Stimulated activated effector memory CD8-positive, alpha-beta T cell treated with anti-CD3 and anti-CD28 coated beads, Interleukin-12 subunit alpha, Interleukin-12 subunit beta, amount 100 ng/mL, for 72 hours (primary cell): Measurements from ENCODE around the gene KIF22.

Source experiments
- ATAC-seq: fragments of 150-1000 bp; cut with Tn5 transposase; 2 replicates; pipeline ENCODE4 v1.10.0; 2021
- DNase-seq, 2 donors: peaks; one replicate each; pipeline ENCODE4 v3.0.0; 2021 to 2022; ENCODE audit warnings: low spot score in 2 of 2
- H3K27ac Mint-ChIP-seq: one replicate; pipeline ENCODE4 v1.8.0; 2022; ENCODE audit warnings: mild to moderate bottlenecking, mixed read lengths
- H3K36me3 Mint-ChIP-seq: one replicate; pipeline ENCODE4 v1.8.0; 2022; ENCODE audit warnings: mild to moderate bottlenecking, mixed read lengths
- H3K4me1 Mint-ChIP-seq: one replicate; pipeline ENCODE4 v1.8.0; 2022; ENCODE audit warnings: mixed read lengths
- H3K4me3 Mint-ChIP-seq: one replicate; pipeline ENCODE4 v1.8.0; 2022; ENCODE audit warnings: mild to moderate bottlenecking, mixed read lengths
- H3K9me3 Mint-ChIP-seq: one replicate; pipeline ENCODE4 v1.8.0; 2022; ENCODE audit warnings: mixed read lengths

KIF22 gene

DNA sequence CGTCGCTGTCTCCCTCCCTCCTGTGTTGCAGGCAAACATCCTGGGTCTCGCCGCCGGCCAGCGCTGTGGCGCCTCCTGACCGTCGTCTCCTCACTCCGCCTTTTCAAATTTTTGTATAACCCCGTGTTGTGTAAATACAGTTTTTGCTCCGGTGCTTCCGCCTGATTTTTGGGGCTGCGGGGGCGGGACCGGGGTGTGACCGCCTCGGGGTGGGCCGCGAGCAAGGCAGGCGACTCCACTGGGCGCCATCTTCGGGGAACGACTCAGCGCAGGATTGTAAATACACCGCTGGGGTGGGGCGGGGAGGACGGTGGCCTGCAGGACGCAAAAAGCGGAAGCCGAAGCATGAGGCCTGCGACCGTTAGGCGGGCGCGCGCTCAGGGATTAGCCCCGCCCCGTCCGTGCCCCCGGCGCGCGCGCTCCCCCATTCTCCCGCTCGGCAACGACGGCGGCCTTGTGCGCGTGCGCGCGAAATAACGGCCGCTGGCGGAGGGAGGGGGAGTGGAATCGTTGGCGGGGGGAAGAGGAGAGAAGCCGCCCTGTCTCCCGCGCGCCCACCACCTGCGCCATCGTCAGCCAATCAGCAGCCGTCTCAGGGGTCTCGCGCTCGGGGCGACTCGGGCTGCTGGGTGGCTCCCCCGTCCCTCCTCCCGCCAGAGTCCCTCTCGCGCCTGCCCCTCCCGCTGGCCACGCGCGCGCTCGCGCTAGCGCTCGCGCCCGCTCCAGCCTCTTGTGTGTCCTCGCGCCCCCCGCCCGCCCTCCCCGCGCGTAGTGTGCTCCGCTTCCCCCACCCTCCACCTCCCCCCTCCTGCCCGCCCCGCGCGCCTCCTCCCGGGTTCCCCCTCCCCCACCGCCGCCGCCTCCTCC lies 14.9 kb downstream of the KIF22 start:
- ATAC-seq (peak; percentile 80), DNase-seq (peak; percentile 97 to 98)
- Mint-ChIP-seq H3K27ac (peak overlapping the region; percentile 100), H3K9me3 (no peaks in the 10 kb centered on the region), H3K4me1 (peaks cover 55% of the 10 kb centered on the region), H3K4me3 (peak overlapping the region; percentile 97), H3K36me3 (peaks cover 94% of the 10 kb centered on the region)

- H3K4me3 Mint-ChIP-seq: peak within 1 kb of the TSS; percentile 97
- peak within 1 kb of the TSS; percentile 100 for H3K27ac Mint-ChIP-seq
- H3K9me3 Mint-ChIP-seq: no peaks in the 10 kb centered on the region
- peaks cover 94% of the 10 kb centered on the region for H3K36me3 Mint-ChIP-seq
- DNase-seq (peak in 1 of 2 donors; percentile 51), ATAC-seq (no peak)
- H3K4me1 Mint-ChIP-seq: peaks cover 62% of the 10 kb centered on the region
These were observed 15.6 kb downstream of the KIF22 start, which contains the start of gene MAZ for GRCh38 chr16:29806099-29806579. Gene MAZ, plus strand, starts transcription at chr16:29806529. Its CDS starts 173 bp downstream, at chr16:29806702.

- Mint-ChIP-seq H3K4me1 (peaks cover 64% of the 10 kb centered on the region), H3K36me3 (peaks cover 94% of the 10 kb centered on the region), H3K27ac (peak overlapping the region; percentile 91), H3K4me3 (peak overlapping the region; percentile 81), H3K9me3 (no peaks in the 10 kb centered on the region)
- DNase-seq (peak; percentile 23 to 79), ATAC-seq (no peak)
These were observed 16.3 kb downstream of the KIF22 start for GRCh38 chr16:29806641-29807425.

DNA sequence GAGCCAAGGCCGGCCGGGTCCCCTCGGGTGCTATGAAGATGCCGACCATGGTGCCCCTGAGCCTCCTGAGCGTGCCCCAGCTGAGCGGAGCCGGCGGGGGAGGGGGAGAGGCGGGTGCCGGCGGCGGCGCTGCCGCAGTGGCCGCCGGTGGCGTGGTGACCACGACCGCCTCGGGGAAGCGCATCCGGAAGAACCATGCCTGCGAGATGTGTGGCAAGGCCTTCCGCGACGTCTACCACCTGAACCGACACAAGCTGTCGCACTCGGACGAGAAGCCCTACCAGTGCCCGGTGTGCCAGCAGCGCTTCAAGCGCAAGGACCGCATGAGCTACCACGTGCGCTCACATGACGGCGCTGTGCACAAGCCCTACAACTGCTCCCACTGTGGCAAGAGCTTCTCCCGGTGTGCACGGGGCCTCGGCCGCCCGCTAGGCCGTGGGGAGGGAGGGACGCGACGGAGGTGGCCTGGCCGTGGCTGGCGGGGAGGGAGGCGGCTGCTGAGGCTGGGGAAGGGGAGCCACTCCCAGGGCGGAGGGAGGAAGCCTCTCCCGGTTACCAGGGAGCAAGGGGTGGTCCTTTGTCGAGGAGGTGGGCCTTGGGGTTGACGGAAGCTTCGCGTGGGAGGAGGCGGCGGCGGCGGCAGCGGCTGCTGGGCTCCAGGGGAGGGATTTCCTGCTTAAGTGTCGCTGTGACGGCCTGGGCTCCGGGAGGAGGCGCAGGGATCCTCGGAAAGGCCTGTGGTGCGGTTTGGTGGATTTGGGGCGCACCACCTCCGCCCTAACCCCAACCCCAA lies 17.1 kb downstream of the KIF22 start:
- Mint-ChIP-seq H3K4me1 (peaks cover 71% of the 10 kb centered on the region), H3K9me3 (no peaks in the 10 kb centered on the region), H3K27ac (peak overlapping the region; percentile 91), H3K36me3 (peaks cover 91% of the 10 kb centered on the region), H3K4me3 (peak overlapping the region; percentile 81)
- ATAC-seq: peak; percentile 58
- DNase-seq: peak; percentile 83 to 96

GRCh38 chr16:29808219-29808900 lies 17.8 kb downstream of the KIF22 start:
- DNase-seq: peak; percentile 24 to 62
- Mint-ChIP-seq H3K27ac (peak overlapping the region; percentile 91), H3K4me3 (peak overlapping the region; percentile 81), H3K4me1 (peaks cover 75% of the 10 kb centered on the region), H3K9me3 (no peaks in the 10 kb centered on the region), H3K36me3 (peaks cover 84% of the 10 kb centered on the region)
- ATAC-seq: peak; percentile 36

- Mint-ChIP-seq H3K36me3 (peaks cover 76% of the 10 kb centered on the region), H3K4me3 (peak overlapping the region; percentile 81), H3K9me3 (no peaks in the 10 kb centered on the region), H3K27ac (peak overlapping the region; percentile 91), H3K4me1 (peaks cover 72% of the 10 kb centered on the region)
- ATAC-seq (no peak), DNase-seq (peak in 1 of 2 donors; percentile 68)
These were observed 18.6 kb downstream of the KIF22 start for GRCh38 chr16:29809031-29809747.

DNA sequence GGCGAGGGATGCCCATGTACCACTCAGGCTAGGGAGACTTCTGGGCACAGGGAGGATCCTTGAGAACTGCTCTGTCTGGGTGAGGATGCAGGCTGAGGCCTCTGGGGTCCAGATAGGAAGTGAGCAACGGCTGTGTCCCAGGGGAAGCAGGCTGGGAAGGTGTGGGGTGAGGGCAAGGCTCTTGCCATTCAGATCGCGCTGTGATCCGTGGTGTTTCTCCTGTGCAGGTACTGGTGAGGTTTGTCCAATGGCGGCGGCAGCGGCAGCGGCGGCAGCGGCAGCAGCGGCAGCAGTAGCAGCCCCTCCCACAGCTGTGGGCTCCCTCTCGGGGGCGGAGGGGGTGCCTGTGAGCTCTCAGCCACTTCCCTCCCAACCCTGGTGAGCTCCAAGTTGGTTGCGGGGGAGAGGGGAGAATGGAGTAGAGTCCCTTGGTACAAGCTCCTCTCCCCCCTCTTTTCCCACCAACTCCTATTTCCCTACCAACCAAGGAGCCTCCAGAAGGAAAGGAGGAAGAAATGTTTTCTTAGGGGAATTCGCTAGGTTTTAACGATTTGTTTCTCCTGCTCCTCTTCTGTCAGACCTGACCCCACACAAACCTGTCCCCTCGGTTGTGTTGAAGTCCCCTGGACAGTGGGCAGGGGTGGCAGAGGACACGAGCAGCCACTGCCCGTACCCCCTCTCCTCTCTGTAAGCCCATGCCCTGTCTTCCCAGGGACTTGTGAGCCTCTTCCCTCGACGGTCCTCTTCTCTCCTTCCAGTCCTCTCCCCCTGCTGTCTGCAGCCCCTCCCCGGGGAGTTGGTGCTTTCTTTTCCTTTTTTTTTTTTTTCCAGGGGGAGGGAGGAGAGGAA lies 19.5 kb downstream of the KIF22 start:
- ATAC-seq: no peak
- Mint-ChIP-seq H3K36me3 (peaks cover 67% of the 10 kb centered on the region), H3K27ac (peak overlapping the region; percentile 91), H3K4me3 (peak overlapping the region; percentile 81), H3K9me3 (no peaks in the 10 kb centered on the region), H3K4me1 (peaks cover 72% of the 10 kb centered on the region)
- peak; percentile 43 to 77 for DNase-seq

GRCh38 chr16:29810699-29811169 lies 20.2 kb downstream of the KIF22 start:
- H3K4me3 Mint-ChIP-seq: peak overlapping the region; percentile 81
- H3K36me3 Mint-ChIP-seq: peaks cover 66% of the 10 kb centered on the region
- no peaks in the 10 kb centered on the region for H3K9me3 Mint-ChIP-seq
- peak overlapping the region; percentile 91 for H3K27ac Mint-ChIP-seq
- peaks cover 75% of the 10 kb centered on the region for H3K4me1 Mint-ChIP-seq
- DNase-seq (no peak), ATAC-seq (no peak)

- peak overlapping the region; percentile 81 for H3K4me3 Mint-ChIP-seq
- no peaks in the 10 kb centered on the region for H3K9me3 Mint-ChIP-seq
- DNase-seq: peak; percentile 67 to 89
- ATAC-seq: peak; percentile 61
- peaks cover 80% of the 10 kb centered on the region for H3K4me1 Mint-ChIP-seq
- H3K36me3 Mint-ChIP-seq: peaks cover 70% of the 10 kb centered on the region
- H3K27ac Mint-ChIP-seq: peak overlapping the region; percentile 91
These were observed 20.8 kb downstream of the KIF22 start for GRCh38 chr16:29811170-29811895.

- H3K27ac Mint-ChIP-seq: peak within 1 kb of the TSS; percentile 91
- peaks cover 86% of the 10 kb centered on the region for H3K4me1 Mint-ChIP-seq
- H3K36me3 Mint-ChIP-seq: peaks cover 68% of the 10 kb centered on the region
- H3K4me3 Mint-ChIP-seq: peak within 1 kb of the TSS; percentile 81
- no peak for ATAC-seq
- DNase-seq: peak; percentile 31 to 79
- no peaks in the 10 kb centered on the region for H3K9me3 Mint-ChIP-seq
These were observed 21.5 kb downstream of the KIF22 start, which contains the start of gene PRRT2 for GRCh38 chr16:29811896-29812665. Gene PRRT2, plus strand, starts transcription at chr16:29812193. Its CDS starts 862 bp downstream, at chr16:29813055.

- peak overlapping the region; percentile 91 for H3K27ac Mint-ChIP-seq
- peaks cover 87% of the 10 kb centered on the region for H3K4me1 Mint-ChIP-seq
- peaks cover 68% of the 10 kb centered on the region for H3K36me3 Mint-ChIP-seq
These were observed 22.4 kb downstream of the KIF22 start for GRCh38 chr16:29812754-29813643.

More at GRCh38 chr16:29812754-29813643, 22.4 kb downstream of the KIF22 start:
- ATAC-seq: no peak
- Mint-ChIP-seq H3K9me3 (no peaks in the 10 kb centered on the region), H3K4me3 (peak overlapping the region; percentile 81)
- no peak for DNase-seq
